MCF 10A (cell line): ENCODE results near the gene FBXL22. TPM values are rescaled to one million over a fixed set of nuclear protein-coding genes. Genes with fewer than 3 reads are reported as not detected.

ENCODE experiments used
- BruUV-seq: library from RNA; stranded (reverse); fragments of 400-500 nt; replicated peaks from 2 replicates; lab custom pipeline; 2021; lab: Mats Ljungman, UMichigan
- CTCF ChIA-PET: fragments of 300-600 bp; sonication (Branson Sonifier 250); formaldehyde crosslinking; extraction: SDS; loops from one replicate; lab custom pipeline; 2021; ENCODE audit warnings: antibody characterized with exemption, inconsistent platforms; lab: Yijun Ruan, JAX
- POLR2A ChIA-PET: fragments of 300-600, 350-650 bp; sonication (Branson Sonifier 250); formaldehyde crosslinking; extraction: SDS; loops from one replicate; lab custom pipeline; 2020; ENCODE audit warnings: antibody characterized with exemption, inconsistent platforms; lab: Yijun Ruan, JAX
- DNase-seq: peaks from one replicate; pipeline ENCODE4 v3.0.0-alpha.2; 2018; ENCODE audit not compliant: unreplicated experiment
- H3K27ac Mint-ChIP-seq: one replicate; pipeline ENCODE4 v1.8.0; 2022; ENCODE audit warnings: mild to moderate bottlenecking, low read depth, mixed read lengths; ENCODE audit not compliant: unreplicated experiment
- H3K27me3 Mint-ChIP-seq: one replicate; pipeline ENCODE4 v1.8.0; 2022; ENCODE audit warnings: mixed read lengths; ENCODE audit not compliant: insufficient read depth, unreplicated experiment
- H3K36me3 Mint-ChIP-seq: one replicate; pipeline ENCODE4 v1.8.0; 2022; ENCODE audit warnings: mild to moderate bottlenecking, moderate library complexity, mixed read lengths; ENCODE audit not compliant: insufficient read depth, unreplicated experiment
- H3K4me1 Mint-ChIP-seq: one replicate; pipeline ENCODE4 v1.8.0; 2022; ENCODE audit warnings: mixed read lengths; ENCODE audit not compliant: insufficient read depth, unreplicated experiment
- H3K4me3 Mint-ChIP-seq: one replicate; pipeline ENCODE4 v1.8.0; 2022; ENCODE audit warnings: mild to moderate bottlenecking, moderate library complexity, mixed read lengths; ENCODE audit not compliant: unreplicated experiment
- H3K9me3 Mint-ChIP-seq: one replicate; pipeline ENCODE4 v1.8.0; 2022; ENCODE audit warnings: mixed read lengths; ENCODE audit not compliant: unreplicated experiment
- CTCF ChIP-seq: fragments of 200-600 bp; IDR thresholded peaks from one replicate; pipeline ENCODE4 v1.8.0; 2022; ENCODE audit warnings: antibody characterized with exemption, mild to moderate bottlenecking; ENCODE audit not compliant: unreplicated experiment
- intact Hi-C: fragments of 100-400 bp; cut with micrococcal nuclease; formaldehyde crosslinking; loops from 2 replicates; pipeline ENCODE4 v1.14.1; 2022
- total RNA-seq: library from RNA; stranded (reverse); gene quantifications from 2 replicates; pipeline ENCODE4 v1.2.3, GENCODE V29; 2022

The FBXL22 gene
- total RNA-seq, 1 experiment from 2014 or later = 0.58 TPM

GRCh38 chr15:63623232-63623969 lies 26.2 kb downstream of the FBXL22 start:
- peaks cover 49% of the 10 kb centered on the region for H3K36me3 Mint-ChIP-seq
- no peak overlapping the region for H3K4me3 Mint-ChIP-seq

GRCh38 chr15:63626955-63627354 lies 29.8 kb downstream of the FBXL22 start:
- Mint-ChIP-seq H3K4me1 (no peaks in the 10 kb centered on the region), H3K4me3 (no peak overlapping the region), H3K27me3 (no peaks in the 10 kb centered on the region), H3K36me3 (peaks cover 71% of the 10 kb centered on the region), H3K9me3 (no peaks in the 10 kb centered on the region), H3K27ac (no peak overlapping the region)
- CTCF ChIA-PET = interaction anchor here (1.2 kb wide), 1 partner anchor 419 kb away, joined by 5 read pairs; the partner anchor contains the start of gene DAPK2
- no TSS peak for BruUV-seq
- no peak for DNase-seq
- no peak for TF ChIP-seq CTCF
- POLR2A ChIA-PET = no interaction called here
- intact Hi-C loops = no loop called here

More at GRCh38 chr15:63623232-63623969, 26.2 kb downstream of the FBXL22 start:
- no peak for DNase-seq
- intact Hi-C loops = no loop called here
- POLR2A ChIA-PET = no interaction called here
- Mint-ChIP-seq H3K27me3 (no peaks in the 10 kb centered on the region), H3K9me3 (no peaks in the 10 kb centered on the region), H3K4me1 (no peaks in the 10 kb centered on the region), H3K27ac (no peak overlapping the region)
- BruUV-seq = no TSS peak
- no peak for TF ChIP-seq CTCF
- CTCF ChIA-PET = interaction anchor here (1.0 to 1.8 kb wide), 4 partner anchors 11 to 17 kb away, joined by 3 to 7 read pairs (median 4); no protein-coding TSS in a partner anchor

DNA sequence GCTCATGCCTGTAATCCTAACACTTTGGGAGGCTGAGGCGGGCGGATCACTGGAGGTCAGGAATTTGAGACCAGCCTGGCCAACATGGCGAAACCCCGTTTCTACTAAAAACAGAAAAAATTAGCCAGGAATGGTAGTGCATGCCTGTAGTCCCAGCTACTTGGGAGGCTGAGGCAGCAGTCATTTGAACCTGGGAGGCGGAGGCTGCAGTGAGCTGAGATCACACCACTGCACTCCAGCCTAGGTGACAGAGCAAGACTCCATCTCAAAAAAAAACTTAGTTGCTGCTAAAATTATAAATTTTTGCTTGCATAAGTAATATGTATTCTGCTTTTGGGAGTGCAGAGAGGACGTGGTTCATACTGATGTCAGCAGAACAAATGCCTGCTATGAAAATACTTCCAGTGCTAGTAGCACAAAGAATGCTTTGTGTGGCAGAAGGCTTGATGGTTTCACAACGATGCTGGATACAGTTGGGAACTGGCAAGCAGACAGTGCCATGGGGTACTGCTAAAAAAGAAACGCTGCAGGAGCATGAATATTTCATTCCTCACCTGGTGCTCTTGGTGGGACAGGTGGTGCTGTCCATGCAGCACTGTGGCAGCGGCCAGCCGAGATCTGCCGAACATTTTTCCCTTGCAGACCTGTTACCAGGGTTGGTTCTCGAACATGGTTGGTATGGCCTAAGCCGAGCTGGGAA lies 31.1 kb downstream of the FBXL22 start:
- BruUV-seq = no TSS peak
- ChIA-PET POLR2A (no interaction called here), CTCF (interaction anchor here (0.7 kb wide), 1 partner anchor 68 kb away, joined by 3 read pairs; no protein-coding TSS in a partner anchor)
- Mint-ChIP-seq H3K27me3 (no peaks in the 10 kb centered on the region), H3K36me3 (peaks cover 68% of the 10 kb centered on the region), H3K4me1 (no peaks in the 10 kb centered on the region), H3K9me3 (no peaks in the 10 kb centered on the region), H3K4me3 (no peak overlapping the region), H3K27ac (no peak overlapping the region)
- TF ChIP-seq CTCF = no peak
- intact Hi-C loops = no loop called here
- no peak for DNase-seq
